Measurements from ENCODE around the gene BRDT. TPM values are rescaled to one million over a fixed set of nuclear protein-coding genes. Genes with fewer than 3 reads are reported as not detected.

BRDT gene
- total RNA-seq, 3 donors from 2014 or later = not detected

DNA sequence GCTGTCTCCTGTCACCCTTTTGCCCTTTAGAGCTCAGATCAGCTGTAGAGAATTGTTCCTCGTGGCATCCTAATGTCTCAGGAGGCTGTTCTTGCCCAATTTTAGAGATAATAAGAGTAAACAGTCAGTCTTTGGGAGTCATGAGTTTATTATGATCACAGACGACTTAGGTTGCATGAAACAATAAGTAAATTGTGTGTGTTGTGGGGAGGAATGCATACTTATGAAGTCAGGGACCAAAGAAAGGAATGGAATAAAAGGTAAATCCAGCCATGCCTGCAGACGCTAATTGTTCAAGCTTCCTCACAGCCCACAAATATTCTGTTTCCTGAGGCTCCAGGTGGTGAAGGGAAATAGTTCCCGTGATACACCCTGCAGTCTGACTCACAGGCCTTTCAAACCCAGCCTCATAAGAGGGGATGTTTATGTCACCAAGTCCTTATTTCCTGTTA, 81.5 kb downstream of the BRDT start:
- H3K4me3 ChIP-seq = no peak overlapping the region
- no peak for TF ChIP-seq CTCF (IDR thresholded peaks at IDR 0.05)
- peaks cover 3% of the 10 kb centered on the region for H3K4me1 ChIP-seq (ENCODE audit: low read depth)
- DNase-seq (no peak), ATAC-seq (peak; percentile 71)
- intact Hi-C loops (cut with DNase I, micrococcal nuclease) = no loop called here
- H3K9me3 ChIP-seq = no peaks in the 10 kb centered on the region
- no peaks in the 10 kb centered on the region for H3K36me3 ChIP-seq (ENCODE audit: low read depth)

- intact Hi-C loops (cut with DNase I, micrococcal nuclease) = no loop called here
- ATAC-seq = no peak
- no peak for TF ChIP-seq CTCF (IDR thresholded peaks at IDR 0.05)
Observed at GRCh38 chr1:92031281-92032110, 82.3 kb downstream of the BRDT start.

GRCh38 chr1:92037400-92037799, 88.2 kb downstream of the BRDT start:
- DNase-seq (no peak), ATAC-seq (no peak)
- no peaks in the 10 kb centered on the region for H3K9me3 ChIP-seq
- TF ChIP-seq CTCF (IDR thresholded peaks at IDR 0.05) = no peak
- intact Hi-C loops (cut with DNase I, micrococcal nuclease) = no loop called here
- H3K4me1 ChIP-seq (ENCODE audit: low read depth) = no peaks in the 10 kb centered on the region
- H3K36me3 ChIP-seq (ENCODE audit: low read depth) = no peaks in the 10 kb centered on the region
- H3K4me3 ChIP-seq = no peak overlapping the region

More at GRCh38 chr1:92031281-92032110, 82.3 kb downstream of the BRDT start:
- no peaks in the 10 kb centered on the region for H3K36me3 ChIP-seq (ENCODE audit: low read depth)
- H3K4me3 ChIP-seq = no peak overlapping the region
- H3K4me1 ChIP-seq (ENCODE audit: low read depth) = peaks cover 3% of the 10 kb centered on the region
- H3K9me3 ChIP-seq = no peaks in the 10 kb centered on the region
- DNase-seq = no peak

GRCh38 chr1:92038695-92039346, 89.6 kb downstream of the BRDT start:
- H3K9me3 ChIP-seq = no peaks in the 10 kb centered on the region
- no peaks in the 10 kb centered on the region for H3K36me3 ChIP-seq (ENCODE audit: low read depth)
- no peak overlapping the region for H3K4me3 ChIP-seq
- DNase-seq (no peak), ATAC-seq (no peak)
- TF ChIP-seq CTCF (IDR thresholded peaks at IDR 0.05) = no peak
- no peaks in the 10 kb centered on the region for H3K4me1 ChIP-seq (ENCODE audit: low read depth)
- intact Hi-C loops (cut with DNase I, micrococcal nuclease) = no loop called here

GRCh38 chr1:92040971-92041370, 91.8 kb downstream of the BRDT start:
- Histone ChIP-seq H3K36me3 (ENCODE audit: low read depth) (no peaks in the 10 kb centered on the region), H3K9me3 (no peaks in the 10 kb centered on the region), H3K4me3 (no peak overlapping the region), H3K4me1 (ENCODE audit: low read depth) (no peaks in the 10 kb centered on the region)
- DNase-seq (no peak), ATAC-seq (no peak)
- no peak for TF ChIP-seq CTCF (IDR thresholded peaks at IDR 0.05)
- intact Hi-C loops (cut with DNase I, micrococcal nuclease) = no loop called here

All from mucosa of descending colon (tissue), 3 donors.